HEK293T (cell line): Measurements from ENCODE around the gene OR1F1.

Experiments
- CTCF ChIA-PET: fragments of 350-600 bp; formaldehyde crosslinking; extraction: SDS; loops from one replicate; lab custom pipeline; 2021; ENCODE audit warnings: antibody characterized with exemption, inconsistent platforms; lab: Yijun Ruan, JAX
- POLR2A ChIA-PET: fragments of 350-600 bp; formaldehyde crosslinking; extraction: SDS; loops from one replicate; lab custom pipeline; 2020; ENCODE audit warnings: antibody characterized with exemption, inconsistent platforms; lab: Yijun Ruan, JAX
- DNase-seq: peaks from one replicate; pipeline ENCODE4 v3.0.0; 2012; ENCODE audit warnings: mixed read lengths; ENCODE audit errors: extremely low spot score
- ARNT ChIP-seq: fragments of 450-650 bp; IDR thresholded peaks from 2 replicates; pipeline ENCODE4 v1.6.1; 2017; ENCODE audit warnings: mild to moderate bottlenecking
- BHLHE40 ChIP-seq: fragments of 450-650 bp; IDR thresholded peaks from 2 replicates; pipeline ENCODE4 v1.6.1; 2016; ENCODE audit warnings: mild to moderate bottlenecking, moderate library complexity, borderline replicate concordance
- CTBP1 ChIP-seq: fragments of 450-650 bp; IDR thresholded peaks from 2 replicates; pipeline ENCODE4 v1.6.1; 2016; ENCODE audit warnings: borderline replicate concordance
- ELF4 ChIP-seq: fragments of 450-650 bp; IDR thresholded peaks from 2 replicates; pipeline ENCODE4 v1.6.1; 2017; ENCODE audit warnings: antibody characterized with exemption
- FOXA1 ChIP-seq: fragments of 450-650 bp; IDR thresholded peaks from 2 replicates; pipeline ENCODE4 v1.6.1; 2016; ENCODE audit warnings: mild to moderate bottlenecking
- FOXK2 ChIP-seq: fragments of 450-650 bp; IDR thresholded peaks from 2 replicates; pipeline ENCODE4 v1.6.1; 2016; ENCODE audit warnings: mild to moderate bottlenecking
- FOXM1 ChIP-seq: fragments of 450-650 bp; IDR thresholded peaks from 2 replicates; pipeline ENCODE4 v1.6.1; 2017; ENCODE audit warnings: mild to moderate bottlenecking, borderline replicate concordance
- HDGF ChIP-seq: fragments of 450-650 bp; IDR thresholded peaks from 2 replicates; pipeline ENCODE4 v1.6.1; 2017; ENCODE audit warnings: antibody characterized with exemption, borderline replicate concordance
- L3MBTL2 ChIP-seq: fragments of 450-650 bp; conservative IDR thresholded peaks from 2 replicates; pipeline ENCODE4 v1.6.1; 2016; ENCODE audit warnings: mild to moderate bottlenecking
- LEF1 ChIP-seq: fragments of 450-650 bp; IDR thresholded peaks from 2 replicates; pipeline ENCODE4 v1.6.1; 2017; ENCODE audit warnings: mild to moderate bottlenecking, borderline replicate concordance
- NFRKB ChIP-seq: fragments of 450-650 bp; IDR thresholded peaks from 2 replicates; pipeline ENCODE4 v1.6.1; 2016; ENCODE audit warnings: mild to moderate bottlenecking, moderate library complexity
- SP1 ChIP-seq: fragments of 450-650 bp; IDR thresholded peaks from 2 replicates; pipeline ENCODE4 v1.6.1; 2017
- SUZ12 ChIP-seq: fragments of 450-650 bp; IDR thresholded peaks from 2 replicates; pipeline ENCODE4 v1.6.1; 2016; ENCODE audit warnings: mild to moderate bottlenecking
- TARDBP ChIP-seq: fragments of 450-650 bp; IDR thresholded peaks from 2 replicates; pipeline ENCODE4 v1.6.1; 2016
- ZNF384 ChIP-seq: fragments of 450-650 bp; IDR thresholded peaks from 2 replicates; pipeline ENCODE4 v1.6.1; 2016
- TF ChIP-seq, protein P1 (sequence below): fragments of 450-650 bp; IDR thresholded peaks from 2 replicates; pipeline ENCODE4 v1.6.1; 2016

The OR1F1 gene

DNA sequence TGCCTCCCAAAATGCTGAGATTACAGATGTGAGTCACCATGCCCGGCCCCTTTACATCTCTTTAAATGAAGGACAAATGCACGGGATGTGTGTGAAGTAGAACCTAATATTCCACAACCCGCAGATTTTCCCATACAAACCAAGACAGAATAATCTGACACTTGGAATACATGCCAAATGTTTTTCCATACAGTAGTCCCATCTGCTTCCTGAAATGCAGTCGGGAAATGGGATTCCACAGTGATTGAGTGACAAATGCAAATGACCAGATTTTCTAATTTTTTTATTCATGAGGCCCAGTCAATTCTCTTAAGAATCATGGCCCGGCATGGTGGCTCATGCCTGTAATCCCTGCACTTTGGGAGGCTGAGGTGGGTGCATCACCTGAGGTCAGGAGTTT is 53.8 kb downstream of the OR1F1 start:
- TF ChIP-seq ZNF384, result no peak
- no peak for TF ChIP-seq FOXM1
- no peak for TF ChIP-seq ARNT
- no peak for TF ChIP-seq SP1
- TF ChIP-seq BHLHE40, result no peak
- no peak for TF ChIP-seq HDGF
- no peak for TF ChIP-seq NFRKB
- TF ChIP-seq L3MBTL2, result no peak
- TF ChIP-seq, protein P1, sequence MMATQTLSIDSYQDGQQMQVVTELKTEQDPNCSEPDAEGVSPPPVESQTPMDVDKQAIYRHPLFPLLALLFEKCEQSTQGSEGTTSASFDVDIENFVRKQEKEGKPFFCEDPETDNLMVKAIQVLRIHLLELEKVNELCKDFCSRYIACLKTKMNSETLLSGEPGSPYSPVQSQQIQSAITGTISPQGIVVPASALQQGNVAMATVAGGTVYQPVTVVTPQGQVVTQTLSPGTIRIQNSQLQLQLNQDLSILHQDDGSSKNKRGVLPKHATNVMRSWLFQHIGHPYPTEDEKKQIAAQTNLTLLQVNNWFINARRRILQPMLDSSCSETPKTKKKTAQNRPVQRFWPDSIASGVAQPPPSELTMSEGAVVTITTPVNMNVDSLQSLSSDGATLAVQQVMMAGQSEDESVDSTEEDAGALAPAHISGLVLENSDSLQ, result no peak
- no peak for TF ChIP-seq SUZ12
- no peak for TF ChIP-seq FOXK2
- no peak for TF ChIP-seq TARDBP
- no peak for TF ChIP-seq LEF1
- TF ChIP-seq ELF4, result no peak
- no peak for TF ChIP-seq CTBP1
- no peak for TF ChIP-seq FOXA1
- no peak for DNase-seq
- POLR2A ChIA-PET, result no interaction called here
- CTCF ChIA-PET, result no interaction called here

- TF ChIP-seq BHLHE40 (no peak), ZNF384 (no peak), FOXM1 (no peak), SP1 (no peak), NFRKB (no peak), ELF4 (no peak), HDGF (no peak), L3MBTL2 (no peak), FOXA1 (no peak), ARNT (no peak), TARDBP (no peak), FOXK2 (no peak), SUZ12 (no peak), LEF1 (no peak)
- TF ChIP-seq, protein P1, result no peak
- no peak for DNase-seq
- POLR2A ChIA-PET, result no interaction called here
- CTCF ChIA-PET, result no interaction called here
Observed at GRCh38 chr16:3242709-3243108, 54.7 kb downstream of the OR1F1 start.

- POLR2A ChIA-PET, result no interaction called here
- DNase-seq, result no peak
- CTCF ChIA-PET, result no interaction called here
- TF ChIP-seq FOXK2, result no peak
- TF ChIP-seq L3MBTL2, result no peak
- no peak for TF ChIP-seq LEF1
Observed at GRCh38 chr16:3243882-3244281, 55.9 kb downstream of the OR1F1 start.

DNA sequence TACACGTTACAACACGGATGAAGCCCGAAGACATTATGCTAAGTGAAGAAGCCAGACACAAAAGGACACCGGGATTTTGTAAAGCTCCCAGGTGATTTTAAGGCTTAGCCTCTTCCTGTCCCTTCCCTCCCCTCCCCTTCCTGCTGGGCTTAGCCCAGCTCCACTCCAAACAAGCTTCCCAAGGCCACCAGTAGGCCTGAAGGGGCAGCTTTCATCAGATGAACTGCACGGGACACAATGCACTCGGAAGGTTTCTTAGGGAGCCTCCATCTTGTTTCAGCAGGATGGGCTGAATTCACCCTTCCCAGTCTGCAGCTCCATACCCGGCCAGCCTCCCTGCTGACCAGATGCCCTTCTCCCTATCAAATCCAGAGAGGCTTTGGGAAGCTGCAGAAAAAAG is 58.0 kb downstream of the OR1F1 start:
- no peak for TF ChIP-seq ARNT
- no peak for TF ChIP-seq BHLHE40
- no peak for TF ChIP-seq FOXK2
- TF ChIP-seq FOXA1, result no peak
- TF ChIP-seq SUZ12, result no peak
- no peak for TF ChIP-seq L3MBTL2
- TF ChIP-seq, protein P1, result no peak
- no peak for TF ChIP-seq LEF1
- no peak for TF ChIP-seq NFRKB
- no peak for TF ChIP-seq ZNF384
- no peak for TF ChIP-seq FOXM1
- DNase-seq, result no peak
- ChIA-PET CTCF (interaction anchor here (1.3 kb wide), 1 partner anchor 14 kb away, joined by 5 read pairs; no protein-coding TSS in a partner anchor), POLR2A (no interaction called here)

DNA sequence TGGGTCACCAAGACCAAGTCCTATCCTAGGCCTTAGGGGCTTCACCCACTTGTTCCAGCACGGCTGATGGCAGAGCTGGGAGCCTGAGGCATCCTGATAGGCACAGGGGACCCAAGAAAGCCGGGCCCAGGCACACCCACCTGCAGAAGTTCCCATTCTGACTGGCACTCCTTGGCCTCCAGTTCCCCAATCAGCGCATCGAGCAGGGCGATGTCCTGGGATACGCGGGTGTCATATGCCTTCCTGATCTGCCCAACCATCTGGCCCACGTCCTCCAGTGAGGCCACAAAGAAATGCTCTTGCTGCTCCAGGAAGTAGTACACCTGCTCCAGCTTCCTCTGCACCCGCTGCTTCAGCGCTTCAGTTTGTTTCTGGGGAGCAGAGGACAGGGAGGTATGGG is 58.9 kb downstream of the OR1F1 start:
- ChIA-PET CTCF (interaction anchor here (1.3 kb wide), 1 partner anchor 13 kb away, joined by 5 read pairs; no protein-coding TSS in a partner anchor), POLR2A (no interaction called here)
- TF ChIP-seq ELF4 (no peak), LEF1 (no peak), CTBP1 (no peak), L3MBTL2 (no peak), FOXK2 (no peak), ARNT (no peak), NFRKB (no peak)
- TF ChIP-seq, protein P1, result no peak
- DNase-seq, result no peak

DNA sequence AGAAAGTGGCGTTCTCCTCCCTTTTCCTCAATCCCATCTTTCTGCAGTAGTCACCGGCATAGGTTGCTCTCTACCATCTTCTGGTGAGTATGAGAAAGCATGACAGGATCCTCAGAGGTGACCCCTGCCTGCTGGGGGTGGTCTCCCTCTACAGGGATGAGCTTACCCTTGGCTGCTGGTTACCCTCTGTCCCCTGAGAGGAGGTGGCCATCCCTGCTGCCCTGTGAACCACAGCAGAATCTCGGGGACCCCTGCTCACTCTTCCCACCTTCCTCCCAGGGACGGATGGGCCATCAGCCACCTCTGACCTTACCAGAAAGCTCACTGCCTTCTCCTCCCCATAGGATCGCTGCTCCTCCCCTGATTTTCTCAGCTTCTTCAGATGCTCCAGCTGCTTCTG is 60.6 kb downstream of the OR1F1 start:
- ChIA-PET CTCF (no interaction called here), POLR2A (interaction anchor here (1.3 kb wide), 1 partner anchor 34 kb away, joined by 5 read pairs; the partner anchor contains the start of gene ZNF263)
- DNase-seq, result no peak
- TF ChIP-seq LEF1 (no peak), HDGF (no peak), NFRKB (no peak), ZNF384 (no peak), SUZ12 (no peak), FOXA1 (no peak), TARDBP (no peak), ARNT (no peak), CTBP1 (no peak)
- TF ChIP-seq, protein P1, result no peak
